Gastroesophageal sphincter (tissue), 3 donors: ENCODE results near the gene TSHZ2.

Experiments
- EP300 ChIP-seq: sonication (generic); formaldehyde crosslinking; IDR thresholded peaks from one replicate; pipeline ENCODE4 v1.6.1; 2017; ENCODE audit warnings: antibody characterized with exemption, mild to moderate bottlenecking
- POLR2A ChIP-seq, 2 donors: fragments of 450-650 bp; IDR thresholded peaks; one replicate each; pipeline ENCODE4 v1.6.1; 2017; ENCODE audit warnings: antibody characterized with exemption in 2 of 2, mild to moderate bottlenecking in 2 of 2, moderate library complexity in 1 of 2
- TF ChIP-seq, protein P1 (sequence below), 4 experiments: fragments of 200-600 bp in 2 of 4; fragments of 450-650 bp in 2 of 4; sonication (generic) in 1 of 4; IDR thresholded peaks; one replicate each; pipeline ENCODE4 v1.5.1; 2017 to 2019; ENCODE audit warnings: antibody characterized with exemption in 4 of 4, mild to moderate bottlenecking in 2 of 4, moderate library complexity in 2 of 4

DNA sequence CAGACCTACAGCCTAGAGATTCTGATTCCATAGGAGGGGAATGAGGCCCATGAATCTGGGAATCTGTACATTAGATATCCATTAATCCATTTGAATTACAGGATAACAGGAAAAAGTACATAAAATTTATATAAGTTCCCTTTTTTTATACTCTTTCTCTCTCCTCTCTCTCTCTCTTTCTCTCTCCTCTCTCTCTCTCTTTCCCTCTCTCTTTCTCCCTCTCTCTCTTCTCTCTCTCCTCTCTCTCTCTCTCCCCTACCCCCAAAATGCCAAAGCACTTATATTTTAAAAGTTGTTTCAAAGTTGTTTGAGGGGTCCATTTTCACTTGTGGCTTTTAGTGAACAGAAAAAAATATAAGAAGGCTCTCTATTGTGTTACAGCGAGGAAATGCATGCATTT is 15.1 kb downstream of the TSHZ2 start:
- TF ChIP-seq, protein P1, sequence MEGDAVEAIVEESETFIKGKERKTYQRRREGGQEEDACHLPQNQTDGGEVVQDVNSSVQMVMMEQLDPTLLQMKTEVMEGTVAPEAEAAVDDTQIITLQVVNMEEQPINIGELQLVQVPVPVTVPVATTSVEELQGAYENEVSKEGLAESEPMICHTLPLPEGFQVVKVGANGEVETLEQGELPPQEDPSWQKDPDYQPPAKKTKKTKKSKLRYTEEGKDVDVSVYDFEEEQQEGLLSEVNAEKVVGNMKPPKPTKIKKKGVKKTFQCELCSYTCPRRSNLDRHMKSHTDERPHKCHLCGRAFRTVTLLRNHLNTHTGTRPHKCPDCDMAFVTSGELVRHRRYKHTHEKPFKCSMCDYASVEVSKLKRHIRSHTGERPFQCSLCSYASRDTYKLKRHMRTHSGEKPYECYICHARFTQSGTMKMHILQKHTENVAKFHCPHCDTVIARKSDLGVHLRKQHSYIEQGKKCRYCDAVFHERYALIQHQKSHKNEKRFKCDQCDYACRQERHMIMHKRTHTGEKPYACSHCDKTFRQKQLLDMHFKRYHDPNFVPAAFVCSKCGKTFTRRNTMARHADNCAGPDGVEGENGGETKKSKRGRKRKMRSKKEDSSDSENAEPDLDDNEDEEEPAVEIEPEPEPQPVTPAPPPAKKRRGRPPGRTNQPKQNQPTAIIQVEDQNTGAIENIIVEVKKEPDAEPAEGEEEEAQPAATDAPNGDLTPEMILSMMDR (IDR thresholded peaks at IDR 0.05) = no peak
- TF ChIP-seq POLR2A (IDR thresholded peaks at IDR 0.05) (no peak), EP300 (no peak)
